ENCODE results near the gene THEMIS.

THEMIS gene

DNA sequence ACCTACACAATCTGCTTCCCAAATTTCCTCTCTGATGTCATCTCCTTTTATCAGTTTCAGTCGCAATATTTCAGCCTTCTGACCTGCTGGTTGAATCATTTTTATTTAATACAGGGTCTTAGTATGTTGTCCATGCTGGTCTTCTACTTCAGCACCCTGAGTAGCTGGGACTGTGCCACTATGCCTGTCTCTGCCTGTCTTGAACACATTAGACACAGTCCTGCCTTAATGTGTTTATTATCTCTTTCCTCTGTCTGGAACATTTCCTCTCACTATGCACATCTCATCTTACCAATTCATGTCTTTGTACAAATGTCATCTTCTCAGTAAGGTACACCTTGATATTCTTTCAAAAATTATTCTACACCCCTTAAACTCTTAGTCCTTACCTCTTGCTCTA, 106.5 kb downstream of the THEMIS start:
- no peaks in the 10 kb centered on the region for H3K36me3 ChIP-seq (ENCODE audit: control insufficient read depth in 2 of 2, insufficient read depth in 1 of 2, low read length in 2 of 2)
- TF ChIP-seq ZNF530 (tag by site-specific recombination; IDR thresholded peaks at IDR 0.05; ENCODE audit: low read depth) (no peak), ZNF660 (tag by site-specific recombination; IDR thresholded peaks at IDR 0.05) (no peak), ZNF394 (tag by site-specific recombination; IDR thresholded peaks at IDR 0.05; ENCODE audit: borderline replicate concordance) (no peak)
- TF ChIP-seq, protein P1, sequence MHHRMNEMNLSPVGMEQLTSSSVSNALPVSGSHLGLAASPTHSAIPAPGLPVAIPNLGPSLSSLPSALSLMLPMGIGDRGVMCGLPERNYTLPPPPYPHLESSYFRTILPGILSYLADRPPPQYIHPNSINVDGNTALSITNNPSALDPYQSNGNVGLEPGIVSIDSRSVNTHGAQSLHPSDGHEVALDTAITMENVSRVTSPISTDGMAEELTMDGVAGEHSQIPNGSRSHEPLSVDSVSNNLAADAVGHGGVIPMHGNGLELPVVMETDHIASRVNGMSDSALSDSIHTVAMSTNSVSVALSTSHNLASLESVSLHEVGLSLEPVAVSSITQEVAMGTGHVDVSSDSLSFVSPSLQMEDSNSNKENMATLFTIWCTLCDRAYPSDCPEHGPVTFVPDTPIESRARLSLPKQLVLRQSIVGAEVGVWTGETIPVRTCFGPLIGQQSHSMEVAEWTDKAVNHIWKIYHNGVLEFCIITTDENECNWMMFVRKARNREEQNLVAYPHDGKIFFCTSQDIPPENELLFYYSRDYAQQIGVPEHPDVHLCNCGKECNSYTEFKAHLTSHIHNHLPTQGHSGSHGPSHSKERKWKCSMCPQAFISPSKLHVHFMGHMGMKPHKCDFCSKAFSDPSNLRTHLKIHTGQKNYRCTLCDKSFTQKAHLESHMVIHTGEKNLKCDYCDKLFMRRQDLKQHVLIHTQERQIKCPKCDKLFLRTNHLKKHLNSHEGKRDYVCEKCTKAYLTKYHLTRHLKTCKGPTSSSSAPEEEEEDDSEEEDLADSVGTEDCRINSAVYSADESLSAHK (tag by site-specific recombination; IDR thresholded peaks at IDR 0.05), result no peak
- ChIA-PET CTCF (no interaction called here), POLR2A (no interaction called here)
- H3K4me1 ChIP-seq (ENCODE audit: control insufficient read depth, insufficient read depth, low read length), result no peaks in the 10 kb centered on the region
- no peak overlapping the region for H3K4me3 ChIP-seq (ENCODE audit: low read depth, low read length)
- no peak overlapping the region for H3K27ac ChIP-seq (ENCODE audit: extremely low read depth, low read depth, low read length)
- no peaks in the 10 kb centered on the region for H3K9me3 ChIP-seq (ENCODE audit: control insufficient read depth, insufficient read depth, low read depth, low read length)

DNA sequence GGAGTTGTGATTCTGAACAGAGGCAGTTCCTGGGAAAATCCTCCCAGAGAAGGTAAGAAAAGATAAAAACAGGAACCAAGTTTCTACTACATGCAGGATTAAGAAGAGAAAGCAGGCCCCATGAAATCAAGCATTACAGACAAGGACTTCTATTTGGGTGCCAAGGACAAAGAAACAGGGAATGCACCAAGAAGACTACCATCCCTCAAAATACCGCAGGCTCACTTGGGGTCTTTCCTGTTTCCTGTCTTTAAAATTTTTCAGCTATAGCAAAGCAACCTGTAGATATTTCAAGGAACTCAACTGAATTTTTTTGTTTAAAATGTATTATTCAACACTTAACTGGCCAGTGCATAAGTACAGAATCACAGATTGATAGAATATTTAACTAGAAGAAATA, 107.5 kb downstream of the THEMIS start:
- TF ChIP-seq, protein P2, sequence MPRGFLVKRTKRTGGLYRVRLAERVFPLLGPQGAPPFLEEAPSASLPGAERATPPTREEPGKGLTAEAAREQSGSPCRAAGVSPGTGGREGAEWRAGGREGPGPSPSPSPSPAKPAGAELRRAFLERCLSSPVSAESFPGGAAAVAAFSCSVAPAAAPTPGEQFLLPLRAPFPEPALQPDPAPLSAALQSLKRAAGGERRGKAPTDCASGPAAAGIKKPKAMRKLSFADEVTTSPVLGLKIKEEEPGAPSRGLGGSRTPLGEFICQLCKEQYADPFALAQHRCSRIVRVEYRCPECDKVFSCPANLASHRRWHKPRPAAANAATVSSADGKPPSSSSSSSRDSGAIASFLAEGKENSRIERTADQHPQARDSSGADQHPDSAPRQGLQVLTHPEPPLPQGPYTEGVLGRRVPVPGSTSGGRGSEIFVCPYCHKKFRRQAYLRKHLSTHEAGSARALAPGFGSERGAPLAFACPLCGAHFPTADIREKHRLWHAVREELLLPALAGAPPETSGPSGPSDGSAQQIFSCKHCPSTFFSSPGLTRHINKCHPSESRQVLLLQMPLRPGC (tag by site-specific recombination; IDR thresholded peaks at IDR 0.05), result no peak
- TF ChIP-seq, protein P3, sequence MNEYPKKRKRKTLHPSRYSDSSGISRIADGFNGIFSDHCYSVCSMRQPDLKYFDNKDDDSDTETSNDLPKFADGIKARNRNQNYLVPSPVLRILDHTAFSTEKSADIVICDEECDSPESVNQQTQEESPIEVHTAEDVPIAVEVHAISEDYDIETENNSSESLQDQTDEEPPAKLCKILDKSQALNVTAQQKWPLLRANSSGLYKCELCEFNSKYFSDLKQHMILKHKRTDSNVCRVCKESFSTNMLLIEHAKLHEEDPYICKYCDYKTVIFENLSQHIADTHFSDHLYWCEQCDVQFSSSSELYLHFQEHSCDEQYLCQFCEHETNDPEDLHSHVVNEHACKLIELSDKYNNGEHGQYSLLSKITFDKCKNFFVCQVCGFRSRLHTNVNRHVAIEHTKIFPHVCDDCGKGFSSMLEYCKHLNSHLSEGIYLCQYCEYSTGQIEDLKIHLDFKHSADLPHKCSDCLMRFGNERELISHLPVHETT (tag by site-specific recombination; IDR thresholded peaks at IDR 0.05), result no peak
- TF ChIP-seq ZNF560 (tag by site-specific recombination; IDR thresholded peaks at IDR 0.05; ENCODE audit: borderline replicate concordance) (no peak), ZNF843 (tag by site-specific recombination; IDR thresholded peaks at IDR 0.05) (no peak), ZNF366 (tag by site-specific recombination; conservative IDR thresholded peaks at IDR 0.05) (no peak), ZNF624 (tag by site-specific recombination; IDR thresholded peaks at IDR 0.05) (no peak), ZNF121 (tag by site-specific recombination; IDR thresholded peaks at IDR 0.05) (no peak), ZNF2 (tag by site-specific recombination; IDR thresholded peaks at IDR 0.05) (no peak), ZNF335 (tag by site-specific recombination; conservative IDR thresholded peaks at IDR 0.05) (no peak), ZNF266 (tag by site-specific recombination; IDR thresholded peaks at IDR 0.05; ENCODE audit: low read depth) (no peak)
- TF ChIP-seq, protein P4, sequence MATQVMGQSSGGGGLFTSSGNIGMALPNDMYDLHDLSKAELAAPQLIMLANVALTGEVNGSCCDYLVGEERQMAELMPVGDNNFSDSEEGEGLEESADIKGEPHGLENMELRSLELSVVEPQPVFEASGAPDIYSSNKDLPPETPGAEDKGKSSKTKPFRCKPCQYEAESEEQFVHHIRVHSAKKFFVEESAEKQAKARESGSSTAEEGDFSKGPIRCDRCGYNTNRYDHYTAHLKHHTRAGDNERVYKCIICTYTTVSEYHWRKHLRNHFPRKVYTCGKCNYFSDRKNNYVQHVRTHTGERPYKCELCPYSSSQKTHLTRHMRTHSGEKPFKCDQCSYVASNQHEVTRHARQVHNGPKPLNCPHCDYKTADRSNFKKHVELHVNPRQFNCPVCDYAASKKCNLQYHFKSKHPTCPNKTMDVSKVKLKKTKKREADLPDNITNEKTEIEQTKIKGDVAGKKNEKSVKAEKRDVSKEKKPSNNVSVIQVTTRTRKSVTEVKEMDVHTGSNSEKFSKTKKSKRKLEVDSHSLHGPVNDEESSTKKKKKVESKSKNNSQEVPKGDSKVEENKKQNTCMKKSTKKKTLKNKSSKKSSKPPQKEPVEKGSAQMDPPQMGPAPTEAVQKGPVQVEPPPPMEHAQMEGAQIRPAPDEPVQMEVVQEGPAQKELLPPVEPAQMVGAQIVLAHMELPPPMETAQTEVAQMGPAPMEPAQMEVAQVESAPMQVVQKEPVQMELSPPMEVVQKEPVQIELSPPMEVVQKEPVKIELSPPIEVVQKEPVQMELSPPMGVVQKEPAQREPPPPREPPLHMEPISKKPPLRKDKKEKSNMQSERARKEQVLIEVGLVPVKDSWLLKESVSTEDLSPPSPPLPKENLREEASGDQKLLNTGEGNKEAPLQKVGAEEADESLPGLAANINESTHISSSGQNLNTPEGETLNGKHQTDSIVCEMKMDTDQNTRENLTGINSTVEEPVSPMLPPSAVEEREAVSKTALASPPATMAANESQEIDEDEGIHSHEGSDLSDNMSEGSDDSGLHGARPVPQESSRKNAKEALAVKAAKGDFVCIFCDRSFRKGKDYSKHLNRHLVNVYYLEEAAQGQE (tag by site-specific recombination; IDR thresholded peaks at IDR 0.05), result no peak
- TF ChIP-seq, protein P5, sequence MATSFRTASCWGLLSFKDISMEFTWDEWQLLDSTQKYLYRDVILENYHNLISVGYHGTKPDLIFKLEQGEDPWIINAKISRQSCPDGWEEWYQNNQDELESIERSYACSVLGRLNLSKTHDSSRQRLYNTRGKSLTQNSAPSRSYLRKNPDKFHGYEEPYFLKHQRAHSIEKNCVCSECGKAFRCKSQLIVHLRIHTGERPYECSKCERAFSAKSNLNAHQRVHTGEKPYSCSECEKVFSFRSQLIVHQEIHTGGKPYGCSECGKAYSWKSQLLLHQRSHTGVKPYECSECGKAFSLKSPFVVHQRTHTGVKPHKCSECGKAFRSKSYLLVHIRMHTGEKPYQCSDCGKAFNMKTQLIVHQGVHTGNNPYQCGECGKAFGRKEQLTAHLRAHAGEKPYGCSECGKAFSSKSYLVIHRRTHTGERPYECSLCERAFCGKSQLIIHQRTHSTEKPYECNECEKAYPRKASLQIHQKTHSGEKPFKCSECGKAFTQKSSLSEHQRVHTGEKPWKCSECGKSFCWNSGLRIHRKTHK (tag by site-specific recombination; IDR thresholded peaks at IDR 0.05), result no peak
- TF ChIP-seq, protein P6, sequence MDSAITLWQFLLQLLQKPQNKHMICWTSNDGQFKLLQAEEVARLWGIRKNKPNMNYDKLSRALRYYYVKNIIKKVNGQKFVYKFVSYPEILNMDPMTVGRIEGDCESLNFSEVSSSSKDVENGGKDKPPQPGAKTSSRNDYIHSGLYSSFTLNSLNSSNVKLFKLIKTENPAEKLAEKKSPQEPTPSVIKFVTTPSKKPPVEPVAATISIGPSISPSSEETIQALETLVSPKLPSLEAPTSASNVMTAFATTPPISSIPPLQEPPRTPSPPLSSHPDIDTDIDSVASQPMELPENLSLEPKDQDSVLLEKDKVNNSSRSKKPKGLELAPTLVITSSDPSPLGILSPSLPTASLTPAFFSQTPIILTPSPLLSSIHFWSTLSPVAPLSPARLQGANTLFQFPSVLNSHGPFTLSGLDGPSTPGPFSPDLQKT (IDR thresholded peaks at IDR 0.05; ENCODE audit: borderline replicate concordance, low read depth, low read length), result no peak
- TF ChIP-seq, protein P7, sequence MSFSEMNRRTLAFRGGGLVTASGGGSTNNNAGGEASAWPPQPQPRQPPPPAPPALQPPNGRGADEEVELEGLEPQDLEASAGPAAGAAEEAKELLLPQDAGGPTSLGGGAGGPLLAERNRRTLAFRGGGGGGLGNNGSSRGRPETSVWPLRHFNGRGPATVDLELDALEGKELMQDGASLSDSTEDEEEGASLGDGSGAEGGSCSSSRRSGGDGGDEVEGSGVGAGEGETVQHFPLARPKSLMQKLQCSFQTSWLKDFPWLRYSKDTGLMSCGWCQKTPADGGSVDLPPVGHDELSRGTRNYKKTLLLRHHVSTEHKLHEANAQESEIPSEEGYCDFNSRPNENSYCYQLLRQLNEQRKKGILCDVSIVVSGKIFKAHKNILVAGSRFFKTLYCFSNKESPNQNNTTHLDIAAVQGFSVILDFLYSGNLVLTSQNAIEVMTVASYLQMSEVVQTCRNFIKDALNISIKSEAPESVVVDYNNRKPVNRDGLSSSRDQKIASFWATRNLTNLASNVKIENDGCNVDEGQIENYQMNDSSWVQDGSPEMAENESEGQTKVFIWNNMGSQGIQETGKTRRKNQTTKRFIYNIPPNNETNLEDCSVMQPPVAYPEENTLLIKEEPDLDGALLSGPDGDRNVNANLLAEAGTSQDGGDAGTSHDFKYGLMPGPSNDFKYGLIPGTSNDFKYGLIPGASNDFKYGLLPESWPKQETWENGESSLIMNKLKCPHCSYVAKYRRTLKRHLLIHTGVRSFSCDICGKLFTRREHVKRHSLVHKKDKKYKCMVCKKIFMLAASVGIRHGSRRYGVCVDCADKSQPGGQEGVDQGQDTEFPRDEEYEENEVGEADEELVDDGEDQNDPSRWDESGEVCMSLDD (tag by site-specific recombination; IDR thresholded peaks at IDR 0.05), result no peak
- TF ChIP-seq, protein P8, sequence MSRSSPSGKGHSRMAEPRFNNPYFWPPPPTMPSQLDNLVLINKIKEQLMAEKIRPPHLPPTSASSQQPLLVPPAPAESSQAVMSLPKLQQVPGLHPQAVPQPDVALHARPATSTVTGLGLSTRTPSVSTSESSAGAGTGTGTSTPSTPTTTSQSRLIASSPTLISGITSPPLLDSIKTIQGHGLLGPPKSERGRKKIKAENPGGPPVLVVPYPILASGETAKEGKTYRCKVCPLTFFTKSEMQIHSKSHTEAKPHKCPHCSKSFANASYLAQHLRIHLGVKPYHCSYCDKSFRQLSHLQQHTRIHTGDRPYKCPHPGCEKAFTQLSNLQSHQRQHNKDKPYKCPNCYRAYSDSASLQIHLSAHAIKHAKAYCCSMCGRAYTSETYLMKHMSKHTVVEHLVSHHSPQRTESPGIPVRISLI (tag by site-specific recombination; IDR thresholded peaks at IDR 0.05), result no peak
- CTCF ChIA-PET, result interaction anchor here (0.6 kb wide), 1 partner anchor 12 kb away, joined by 4 read pairs; no protein-coding TSS in a partner anchor
- H3K36me3 ChIP-seq (ENCODE audit: control insufficient read depth in 2 of 2, insufficient read depth in 1 of 2, low read length in 2 of 2), result no peaks in the 10 kb centered on the region
- no peaks in the 10 kb centered on the region for H3K4me1 ChIP-seq (ENCODE audit: control insufficient read depth, insufficient read depth, low read length)
- H3K27ac ChIP-seq (ENCODE audit: extremely low read depth, low read depth, low read length), result no peak overlapping the region
- POLR2A ChIA-PET, result no interaction called here
- no peak overlapping the region for H3K4me3 ChIP-seq (ENCODE audit: low read depth, low read length)
- H3K9me3 ChIP-seq (ENCODE audit: control insufficient read depth, insufficient read depth, low read depth, low read length), result no peaks in the 10 kb centered on the region
